Stimulated activated CD4-positive, alpha-beta T cell treated with anti-CD3 and anti-CD28 coated beads, Interleukin-2, amount 100 ng/mL, for 4 hours (primary cell): ENCODE results near the gene AADAC.
"Not testable (repeated sequence)": the region's sequence is repeated elsewhere in the genome, so short reads cannot be mapped to it uniquely, and the experiment has no call there.

Experiments used
- DNase-seq: peaks from one replicate; pipeline ENCODE4 v3.0.0-alpha.2; 2020; ENCODE audit warnings: low read depth

AADAC gene

GRCh38 chr3:151856118-151856517, 42.2 kb downstream of the AADAC start:
- no peak for DNase-seq

GRCh38 chr3:151856641-151857040, 42.7 kb downstream of the AADAC start:
- DNase-seq = no peak

DNA sequence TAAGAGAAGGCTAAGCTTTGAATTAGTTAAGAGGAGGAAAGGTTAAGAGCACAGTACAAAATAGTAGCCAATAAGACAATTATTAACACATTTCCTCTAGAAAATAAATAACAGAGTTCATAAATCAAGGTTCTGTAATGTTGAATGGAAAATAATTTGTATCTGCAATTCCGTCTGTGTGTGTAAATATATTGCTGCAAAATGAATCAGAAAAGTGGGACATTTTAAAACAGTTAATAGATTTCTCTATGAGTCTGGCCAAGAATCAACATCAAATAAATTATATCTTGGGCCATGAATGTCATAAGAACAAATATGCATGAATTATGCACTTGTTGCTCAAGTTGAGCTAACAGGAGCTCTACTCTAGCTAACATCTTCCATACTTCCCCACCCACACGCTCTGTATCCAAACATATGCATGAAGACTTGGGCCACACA, 45.3 kb downstream of the AADAC start:
- no peak for DNase-seq

GRCh38 chr3:151859905-151860304, 46.0 kb downstream of the AADAC start:
- no peak for DNase-seq

- DNase-seq = no peak
Observed at GRCh38 chr3:151863611-151864010, 49.7 kb downstream of the AADAC start.

- DNase-seq = no peak
Observed at GRCh38 chr3:151864423-151865101, 50.6 kb downstream of the AADAC start.

- DNase-seq = no peak
Observed at GRCh38 chr3:151866711-151867410, 52.9 kb downstream of the AADAC start.

- no peak for DNase-seq
Observed at GRCh38 chr3:151867666-151868065, 53.8 kb downstream of the AADAC start.

- DNase-seq = no peak
Observed at GRCh38 chr3:151869181-151869580, 55.3 kb downstream of the AADAC start.

- no peak for DNase-seq
Observed at GRCh38 chr3:151871639-151872468, 57.9 kb downstream of the AADAC start.

DNA sequence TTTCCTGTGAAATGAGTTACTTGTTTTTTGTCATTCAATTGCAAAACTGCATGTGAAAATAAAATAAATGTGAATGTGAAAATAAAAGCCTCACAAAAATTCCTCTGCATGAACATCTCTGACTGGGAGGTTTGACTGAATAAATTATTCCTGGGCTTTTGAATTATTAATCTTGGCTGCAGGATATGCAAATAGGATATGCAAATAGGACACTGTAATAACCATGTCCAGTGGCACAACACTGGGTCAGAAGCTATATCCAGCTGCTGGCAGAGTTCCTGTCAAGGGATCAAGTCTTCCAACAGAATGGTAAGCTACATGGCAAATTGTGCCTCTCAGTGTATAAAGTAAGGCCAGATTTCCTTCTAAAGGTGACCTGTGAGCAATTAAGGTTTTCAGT, 59.5 kb downstream of the AADAC start, which contains the start of gene SUCNR1:
Gene SUCNR1, plus strand, starts transcription at position 246 of the 400 bp plus-strand sequence. CDS start 6,250 bp downstream, outside the sequence.
- no peak for DNase-seq

GRCh38 chr3:151874079-151874478, 60.2 kb downstream of the AADAC start:
- not testable (repeated sequence) for DNase-seq

- DNase-seq = no peak
Observed at GRCh38 chr3:151875759-151876158, 61.8 kb downstream of the AADAC start.

- DNase-seq = no peak
Observed at GRCh38 chr3:151877269-151877668, 63.4 kb downstream of the AADAC start.
